ENCODE results near the gene PLEKHG5.

- no peak for TF ChIP-seq CTCF (IDR thresholded peaks at IDR 0.05 in 4 of 5, conservative IDR thresholded peaks at IDR 0.05 in 1 of 5)
- no peak for TF ChIP-seq POLR2A (IDR thresholded peaks at IDR 0.05)
Observed at GRCh38 chr1:6509220-6509918, 17.9 kb upstream of the PLEKHG5 start.
